Lower leg skin (tissue), 4 donors: ENCODE data around the gene RASA3. TPM values are rescaled to one million over a fixed set of nuclear protein-coding genes. Genes with fewer than 3 reads are reported as not detected.

Experiments used
- DNase-seq, 2 donors: peaks; one replicate each; pipeline ENCODE4 v3.0.0-alpha.2; 2019; ENCODE audit warnings: low spot score in 2 of 2
- H3K4me3 ChIP-seq: fragments of 200-600 bp; sonication (generic); 2 replicates; pipeline ENCODE4 v1.5.1; 2017; ENCODE audit warnings: mild to moderate bottlenecking, low read depth; ENCODE audit not compliant: poor library complexity, severe bottlenecking
- POLR2A ChIP-seq, 2 donors: fragments of 450-650 bp; IDR thresholded peaks; one replicate each; pipeline ENCODE4 v1.6.1; 2016 to 2017; ENCODE audit warnings: antibody characterized with exemption in 2 of 2, mild to moderate bottlenecking in 1 of 2, moderate library complexity in 1 of 2
- WGBS, 2 donors: methylation state at CpG; one replicate each; pipeline ENCODE4 v1.1.5; 2018; 5-methylcytosine and 5-hydroxymethylcytosine counted together
- intact Hi-C: fragments of 100-400 bp; cut with DNase I; formaldehyde crosslinking; loops from one replicate; pipeline ENCODE4 v1.15.0; 2023; ENCODE audit warnings: low total_unique reads
- total RNA-seq, 4 donors: library from RNA; depleted of rRNA; stranded (reverse); fragments of >200 nt; gene quantifications; one replicate each; pipeline ENCODE4 v1.1.0, GENCODE V29; 2016
- TF ChIP-seq, protein P1 (sequence below), 3 donors: fragments of 450-650 bp; IDR thresholded peaks; one replicate each; pipeline ENCODE4 v1.5.1; 2016; ENCODE audit warnings: antibody characterized with exemption in 3 of 3, mild to moderate bottlenecking in 3 of 3, moderate library complexity in 2 of 3

The RASA3 gene
- total RNA-seq, 4 donors from 2014 or later = 12.9 to 30.5 (median 24.2) TPM

DNA sequence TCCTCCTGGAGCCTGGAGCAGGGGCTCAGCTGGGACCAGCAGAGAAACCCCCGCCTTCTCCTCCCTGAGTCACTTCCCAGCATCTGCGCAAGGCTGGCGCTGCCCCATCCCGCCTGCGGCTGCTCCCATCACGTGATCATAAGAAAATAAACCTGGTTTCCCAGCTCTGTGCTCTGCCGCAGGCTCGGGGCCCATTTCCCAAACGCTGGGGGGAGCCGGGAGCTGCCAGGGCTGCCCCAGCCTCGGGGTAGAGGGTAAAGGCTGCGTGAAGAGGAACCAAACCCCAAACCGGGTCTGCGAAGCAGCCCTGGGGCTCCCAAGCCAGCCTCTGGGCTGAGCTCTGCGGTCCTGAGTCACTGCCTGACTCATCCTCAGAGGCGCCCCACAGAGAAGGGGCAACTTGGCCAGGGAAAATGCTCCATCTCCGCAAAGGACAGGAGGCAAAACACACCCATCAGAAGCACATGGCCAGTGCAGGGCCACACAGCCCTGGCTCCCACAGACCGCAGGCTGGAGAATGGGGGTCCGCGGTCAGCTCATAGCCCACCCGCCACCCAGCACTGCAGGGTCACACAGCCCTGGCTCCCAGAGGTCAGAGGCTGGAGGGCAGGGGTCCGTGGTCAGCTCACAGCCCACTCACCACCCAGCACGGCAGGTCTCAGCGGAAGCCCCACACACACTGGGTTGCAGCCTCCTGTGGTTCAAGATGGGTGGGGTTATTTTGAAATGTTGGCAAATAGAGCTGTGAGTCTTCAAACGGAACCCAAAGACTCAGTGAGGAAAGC is 67.1 kb downstream of the RASA3 start:
- peak; percentile 82 to 96 for DNase-seq
- intact Hi-C loops = no loop called here
- WGBS, 2 donors = 4 to 8% methylated on average over 9 to 25 of the region's 25 CpGs
- H3K4me3 ChIP-seq = no peak overlapping the region
- TF ChIP-seq, protein P1, sequence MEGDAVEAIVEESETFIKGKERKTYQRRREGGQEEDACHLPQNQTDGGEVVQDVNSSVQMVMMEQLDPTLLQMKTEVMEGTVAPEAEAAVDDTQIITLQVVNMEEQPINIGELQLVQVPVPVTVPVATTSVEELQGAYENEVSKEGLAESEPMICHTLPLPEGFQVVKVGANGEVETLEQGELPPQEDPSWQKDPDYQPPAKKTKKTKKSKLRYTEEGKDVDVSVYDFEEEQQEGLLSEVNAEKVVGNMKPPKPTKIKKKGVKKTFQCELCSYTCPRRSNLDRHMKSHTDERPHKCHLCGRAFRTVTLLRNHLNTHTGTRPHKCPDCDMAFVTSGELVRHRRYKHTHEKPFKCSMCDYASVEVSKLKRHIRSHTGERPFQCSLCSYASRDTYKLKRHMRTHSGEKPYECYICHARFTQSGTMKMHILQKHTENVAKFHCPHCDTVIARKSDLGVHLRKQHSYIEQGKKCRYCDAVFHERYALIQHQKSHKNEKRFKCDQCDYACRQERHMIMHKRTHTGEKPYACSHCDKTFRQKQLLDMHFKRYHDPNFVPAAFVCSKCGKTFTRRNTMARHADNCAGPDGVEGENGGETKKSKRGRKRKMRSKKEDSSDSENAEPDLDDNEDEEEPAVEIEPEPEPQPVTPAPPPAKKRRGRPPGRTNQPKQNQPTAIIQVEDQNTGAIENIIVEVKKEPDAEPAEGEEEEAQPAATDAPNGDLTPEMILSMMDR (IDR thresholded peaks at IDR 0.05) = no peak
- no peak for TF ChIP-seq POLR2A (IDR thresholded peaks at IDR 0.05)

DNA sequence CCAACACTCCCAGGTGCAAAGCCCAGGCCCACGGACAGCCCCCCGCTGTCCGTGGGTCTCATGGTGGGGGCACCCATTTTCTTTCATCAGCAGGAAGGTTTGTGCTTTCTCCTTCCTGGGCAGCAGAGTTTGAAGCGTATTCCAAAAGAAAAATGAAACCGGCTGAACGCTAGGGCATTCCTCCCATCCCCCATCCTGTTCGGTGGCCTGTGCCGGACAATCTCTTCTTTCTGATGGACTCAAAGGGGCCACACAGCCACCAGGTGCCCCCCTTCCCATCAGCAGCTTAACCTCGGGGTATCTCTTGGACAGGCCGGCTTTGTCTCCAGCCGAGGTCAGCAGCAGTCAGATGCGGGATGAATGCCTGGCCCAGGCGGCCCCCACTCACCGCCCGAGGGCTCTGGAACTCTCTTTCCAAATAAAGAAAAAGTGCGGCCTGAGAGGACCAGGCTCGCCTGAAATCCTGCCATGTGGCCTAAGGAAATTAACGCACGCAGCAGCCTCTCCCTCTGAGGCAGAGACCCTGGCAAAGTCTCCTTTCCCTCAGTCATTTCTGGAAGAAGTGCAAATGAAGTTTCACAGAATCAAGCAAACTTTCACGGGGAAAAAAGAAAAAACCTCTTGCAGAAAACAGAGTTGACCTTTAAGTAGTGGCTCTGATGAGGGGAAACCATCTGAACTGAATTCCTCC is 67.8 kb downstream of the RASA3 start:
- no peak for DNase-seq
- no peak overlapping the region for H3K4me3 ChIP-seq
- 14 to 21% methylated on average over 20 of the region's 20 CpGs for WGBS, 2 donors
- intact Hi-C loops = no loop called here
- TF ChIP-seq POLR2A (IDR thresholded peaks at IDR 0.05) = no peak
- TF ChIP-seq, protein P1 (IDR thresholded peaks at IDR 0.05) = no peak

DNA sequence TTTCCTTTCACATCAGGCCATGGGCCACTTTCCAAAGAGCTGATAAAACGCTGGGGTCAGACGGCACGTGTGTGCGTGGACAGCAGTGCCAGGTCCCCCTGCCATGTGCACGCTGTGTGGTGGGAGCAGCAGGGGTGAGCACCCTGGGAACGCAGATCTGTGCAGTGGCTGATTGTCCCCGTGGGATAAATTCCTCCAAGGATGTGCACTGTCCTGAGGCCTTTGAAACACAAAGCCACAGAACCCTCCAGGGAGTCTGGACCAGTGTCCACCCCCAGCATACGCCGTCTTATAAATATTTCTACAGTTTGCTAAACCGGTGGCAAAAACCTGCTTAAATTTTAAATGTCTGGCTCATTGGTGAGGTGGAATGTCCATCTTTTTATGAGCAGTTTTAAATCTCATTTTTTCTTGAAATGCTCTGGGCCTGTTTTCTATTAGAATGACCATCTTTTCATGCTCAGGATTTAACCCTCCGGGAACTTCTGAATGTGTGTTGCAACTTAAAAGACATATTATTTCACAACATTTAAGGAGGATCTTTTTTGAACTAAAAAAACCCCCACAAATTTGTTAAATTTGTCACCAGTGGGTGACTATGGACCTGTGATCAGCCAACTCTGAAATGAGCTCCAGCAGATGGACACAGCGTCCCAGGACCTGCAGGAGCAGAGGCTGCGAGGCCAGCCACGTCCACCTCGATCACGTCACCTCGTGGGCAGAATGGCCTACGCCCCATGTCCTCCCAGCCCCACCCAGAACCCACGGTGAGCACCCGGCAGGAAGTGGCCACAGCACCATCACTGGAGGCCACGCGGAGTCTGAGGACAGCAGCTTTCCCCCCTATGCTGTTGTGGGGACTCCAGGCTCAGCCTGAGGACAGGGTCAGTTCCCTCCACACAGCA is 68.6 kb downstream of the RASA3 start:
- intact Hi-C loops = no loop called here
- 49 to 66% methylated on average over 17 to 22 of the region's 22 CpGs for WGBS, 2 donors
- no peak for DNase-seq
- no peak overlapping the region for H3K4me3 ChIP-seq
- no peak for TF ChIP-seq POLR2A (IDR thresholded peaks at IDR 0.05)
- TF ChIP-seq, protein P1 (IDR thresholded peaks at IDR 0.05) = no peak

DNA sequence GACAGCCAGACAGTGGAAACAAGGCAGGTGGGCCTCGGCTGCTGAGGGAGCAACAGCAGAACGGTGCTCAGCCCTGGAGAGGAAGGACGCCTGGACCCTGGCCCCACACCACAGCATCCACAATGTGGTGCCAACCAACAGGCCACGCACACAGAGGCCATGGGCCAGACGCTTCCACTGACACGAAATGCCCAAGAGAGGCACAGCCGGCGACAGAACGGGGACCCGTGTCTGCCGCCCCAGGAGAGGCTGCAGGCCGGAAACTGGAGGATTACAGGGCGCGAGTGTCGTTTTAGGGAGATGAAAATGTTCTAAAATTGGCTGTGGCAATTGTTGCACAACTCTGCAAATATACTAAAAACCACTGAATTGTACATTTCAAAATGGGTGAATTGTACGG is 69.7 kb downstream of the RASA3 start:
- H3K4me3 ChIP-seq = no peak overlapping the region
- WGBS, 2 donors = 63 to 84% methylated on average over 15 to 16 of the region's 16 CpGs
- intact Hi-C loops = no loop called here
- TF ChIP-seq, protein P1 (IDR thresholded peaks at IDR 0.05) = no peak
- TF ChIP-seq POLR2A (IDR thresholded peaks at IDR 0.05) = no peak
- no peak for DNase-seq

DNA sequence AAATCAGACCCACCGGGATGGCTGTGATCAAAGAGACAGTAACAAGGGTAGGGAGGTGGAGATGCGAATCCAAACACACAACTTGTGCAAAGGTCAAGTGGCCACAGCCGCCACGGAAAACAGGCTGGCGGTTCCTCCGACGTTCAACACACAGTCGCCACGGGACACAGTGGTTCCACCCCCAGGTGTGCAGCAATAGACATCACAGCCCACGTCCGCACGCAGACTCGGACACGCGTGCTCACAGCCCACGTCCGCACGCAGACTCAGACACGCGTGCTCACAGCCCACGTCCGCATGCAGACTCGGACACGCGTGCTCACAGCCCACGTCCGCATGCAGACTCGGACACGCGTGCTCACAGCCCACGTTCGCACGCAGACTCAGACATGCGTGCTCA is 70.1 kb downstream of the RASA3 start:
- intact Hi-C loops = no loop called here

More for the DNA sequence above, 70.1 kb downstream of the RASA3 start:
- 94 to 96% methylated on average over 33 to 34 of the region's 34 CpGs for WGBS, 2 donors
- no peak overlapping the region for H3K4me3 ChIP-seq
- TF ChIP-seq, protein P1 (IDR thresholded peaks at IDR 0.05) = no peak
- no peak for TF ChIP-seq POLR2A (IDR thresholded peaks at IDR 0.05)
- DNase-seq = no peak
